MG63 (cell line): Measurements from ENCODE around the gene CARMIL1. TPM values are rescaled to one million over a fixed set of nuclear protein-coding genes. Genes with fewer than 3 reads are reported as not detected.
"Not testable (repeated sequence)": the region's sequence is repeated elsewhere in the genome, so short reads cannot be mapped to it uniquely, and the experiment has no call there.

ENCODE experiments used
- DNase-seq: peaks from one replicate; pipeline ENCODE4 v3.0.0-alpha.2; 2020
- H3K27me3 ChIP-seq: fragments of 250-450 bp; sonication (Bioruptor Pico); 2 replicates; pipeline ENCODE4 v1.5.1; 2020; ENCODE audit warnings: mild to moderate bottlenecking, moderate library complexity
- H3K36me3 ChIP-seq: fragments of 250-450 bp; sonication (Bioruptor Pico); 2 replicates; pipeline ENCODE4 v1.5.1; 2020; ENCODE audit warnings: mild to moderate bottlenecking, moderate library complexity
- H3K4me3 ChIP-seq: fragments of 250-450 bp; sonication (Bioruptor Pico); 2 replicates; pipeline ENCODE4 v1.5.1; 2020; ENCODE audit warnings: mild to moderate bottlenecking, moderate library complexity
- H3K9me3 ChIP-seq: fragments of 250-450 bp; sonication (Bioruptor Pico); 2 replicates; pipeline ENCODE4 v1.5.1; 2020; ENCODE audit warnings: mild to moderate bottlenecking, moderate library complexity
- total RNA-seq: library from RNA; depleted of rRNA; stranded (reverse); fragments of >200 nt; shearing (Covaris generic); gene quantifications from 2 replicates; pipeline ENCODE4 v1.2.3, GENCODE V29; 2014; ENCODE audit warnings: low replicate concordance

Gene CARMIL1
- total RNA-seq, 1 experiment from 2014 or later = 3.4 TPM

DNA sequence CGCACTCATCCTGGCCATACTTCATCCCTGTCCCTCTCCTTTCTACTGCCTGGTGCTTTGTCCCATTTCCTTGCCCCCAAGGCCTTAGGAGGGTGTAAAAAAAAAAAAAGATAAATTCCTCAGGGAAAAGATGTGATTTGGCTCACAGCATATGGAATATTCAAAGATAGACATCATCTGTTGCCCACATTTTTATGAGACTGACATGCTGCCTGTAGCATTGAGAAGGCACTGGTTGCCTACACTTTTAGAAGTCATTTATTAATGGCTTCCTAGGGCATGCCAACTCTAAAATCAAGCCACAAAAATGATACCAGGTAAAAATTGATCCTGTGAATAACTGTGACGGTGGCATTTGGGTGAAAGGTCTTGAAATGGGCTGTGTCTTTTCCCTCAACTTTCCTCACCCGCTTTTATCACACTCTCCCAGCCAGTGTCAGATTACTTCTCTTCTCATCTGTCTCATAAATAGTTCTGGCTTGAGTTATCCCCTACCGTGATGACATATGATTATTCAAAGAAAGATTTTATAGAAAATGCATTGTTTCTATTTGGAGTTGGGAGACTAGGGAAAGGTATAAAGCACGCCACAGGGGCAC is 139.4 kb downstream of the CARMIL1 start:
- H3K36me3 ChIP-seq = no peaks in the 10 kb centered on the region
- H3K9me3 ChIP-seq = no peaks in the 10 kb centered on the region
- DNase-seq = no peak
- no peaks in the 10 kb centered on the region for H3K27me3 ChIP-seq
- no peak overlapping the region for H3K4me3 ChIP-seq

DNA sequence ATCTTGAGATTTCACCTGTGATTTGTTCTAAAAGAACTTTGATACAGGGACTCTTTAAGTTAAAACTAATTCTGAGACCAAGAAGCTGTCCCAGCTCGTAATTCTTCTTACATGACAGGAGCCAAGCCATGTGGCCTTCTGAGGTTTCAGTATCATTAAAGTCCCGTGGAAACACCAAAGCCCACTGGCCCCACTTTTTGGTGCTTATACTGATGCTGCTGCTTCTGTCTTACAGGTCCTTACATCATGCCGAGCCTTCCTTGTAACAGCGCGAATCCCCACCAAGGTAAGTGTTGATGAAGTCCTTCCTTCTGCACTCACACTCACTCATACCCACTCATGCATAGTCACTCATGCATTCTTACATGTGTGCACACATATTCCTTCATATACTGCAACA is 140.7 kb downstream of the CARMIL1 start:
- no peaks in the 10 kb centered on the region for H3K27me3 ChIP-seq
- H3K9me3 ChIP-seq = no peaks in the 10 kb centered on the region
- no peak overlapping the region for H3K4me3 ChIP-seq
- no peaks in the 10 kb centered on the region for H3K36me3 ChIP-seq
- DNase-seq = no peak

DNA sequence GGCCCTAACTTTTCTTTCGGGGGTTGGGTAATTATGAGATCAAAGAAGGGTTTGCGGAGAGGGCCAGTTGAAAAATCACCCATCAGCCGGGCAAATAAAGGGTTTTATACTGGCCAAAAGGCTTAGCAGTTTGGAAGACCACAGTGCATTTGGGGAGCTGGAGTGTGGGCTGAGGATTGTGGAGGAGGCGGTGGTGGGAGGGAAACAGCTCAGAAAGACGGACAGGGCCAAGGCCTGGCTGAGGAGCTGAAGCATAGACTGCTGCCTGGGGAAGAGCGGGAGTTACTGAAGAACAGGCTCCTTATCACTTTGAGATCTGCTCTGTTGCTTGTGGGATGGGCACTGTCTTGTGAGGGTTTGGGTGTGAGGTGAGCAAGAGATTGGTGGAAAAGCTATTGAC is 144.2 kb downstream of the CARMIL1 start:
- Histone ChIP-seq H3K9me3 (no peaks in the 10 kb centered on the region), H3K27me3 (no peaks in the 10 kb centered on the region), H3K4me3 (no peak overlapping the region), H3K36me3 (no peaks in the 10 kb centered on the region)
- no peak for DNase-seq

DNA sequence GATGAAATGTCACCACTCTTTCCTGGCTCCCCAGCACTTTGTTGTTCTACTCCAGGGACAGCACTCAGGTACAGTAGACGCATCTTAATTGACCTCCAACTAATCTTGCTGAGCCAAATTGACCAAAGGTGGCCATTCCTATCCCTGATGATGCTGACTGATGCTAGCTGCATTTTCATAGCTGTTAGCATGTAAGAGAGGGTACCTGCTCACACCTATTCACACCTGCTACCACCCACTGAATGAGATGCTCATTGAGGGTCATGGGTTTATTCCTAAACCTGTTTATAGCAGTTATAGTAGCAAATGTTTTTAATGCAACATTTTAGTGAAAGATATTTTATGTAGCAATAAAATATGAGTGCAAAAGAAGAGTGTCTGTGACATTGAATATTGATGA is 145.1 kb downstream of the CARMIL1 start:
- Histone ChIP-seq H3K27me3 (no peaks in the 10 kb centered on the region), H3K4me3 (no peak overlapping the region), H3K36me3 (no peaks in the 10 kb centered on the region), H3K9me3 (no peaks in the 10 kb centered on the region)
- DNase-seq = no peak

DNA sequence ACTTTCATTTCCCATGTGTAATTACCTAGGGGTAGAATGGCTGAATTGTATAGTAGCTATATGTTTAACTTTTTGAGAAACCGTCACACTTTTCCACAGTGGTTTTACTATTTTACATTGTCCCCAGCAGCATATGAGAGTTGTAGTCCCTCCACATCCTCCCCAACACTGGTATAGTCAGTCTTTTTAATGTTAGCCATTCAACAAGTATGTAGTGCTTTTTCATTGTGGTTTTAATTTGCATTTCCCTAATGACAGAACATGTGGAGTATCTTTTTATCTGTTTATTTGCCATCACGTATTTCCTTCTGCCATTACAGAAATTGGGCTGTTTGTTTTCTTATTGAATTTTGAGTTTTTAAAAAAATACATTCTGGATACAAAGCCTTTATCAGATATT is 148.4 kb downstream of the CARMIL1 start:
- Histone ChIP-seq H3K27me3 (no peaks in the 10 kb centered on the region), H3K36me3 (no peaks in the 10 kb centered on the region), H3K9me3 (no peaks in the 10 kb centered on the region), H3K4me3 (no peak overlapping the region)
- no peak for DNase-seq

- H3K9me3 ChIP-seq = no peaks in the 10 kb centered on the region
These were observed 149.7 kb downstream of the CARMIL1 start for GRCh38 chr6:25428758-25429317.

DNA sequence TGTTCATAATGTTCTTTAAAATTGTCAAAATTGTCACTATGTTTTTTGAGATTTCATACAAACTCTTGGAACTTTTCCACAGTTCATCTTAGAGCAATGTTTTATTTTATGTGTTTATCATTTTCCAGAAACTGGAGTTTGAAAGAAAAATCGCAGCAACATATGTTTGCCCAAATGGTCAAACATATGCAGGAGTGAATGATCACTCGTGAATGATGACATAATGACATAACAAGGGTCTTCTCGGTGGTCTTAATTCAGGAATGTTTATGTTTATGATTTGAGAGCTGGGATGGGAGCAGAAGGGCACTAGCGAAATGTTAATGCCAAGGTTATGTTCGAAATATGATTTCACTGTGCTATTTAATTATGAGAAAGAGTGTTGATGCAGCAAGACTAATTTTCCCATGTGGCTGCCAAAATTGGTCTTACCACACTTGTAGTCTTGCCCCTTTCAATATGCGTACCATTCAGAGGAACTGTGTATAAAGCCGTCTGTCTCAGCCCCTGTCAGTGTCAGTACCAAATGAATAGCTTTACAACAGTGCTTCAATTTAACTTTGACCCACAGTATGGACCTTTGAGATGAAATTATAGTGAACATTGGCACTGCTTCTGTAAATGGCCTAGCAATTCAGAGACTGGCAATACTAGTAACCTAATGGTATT is 152.3 kb downstream of the CARMIL1 start:
- H3K36me3 ChIP-seq = no peaks in the 10 kb centered on the region
- DNase-seq = no peak
- H3K9me3 ChIP-seq = no peaks in the 10 kb centered on the region
- no peak overlapping the region for H3K4me3 ChIP-seq
- no peaks in the 10 kb centered on the region for H3K27me3 ChIP-seq

More at GRCh38 chr6:25428758-25429317, 149.7 kb downstream of the CARMIL1 start:
- Histone ChIP-seq H3K4me3 (no peak overlapping the region), H3K36me3 (no peaks in the 10 kb centered on the region), H3K27me3 (no peaks in the 10 kb centered on the region)
- DNase-seq = no peak

GRCh38 chr6:25431975-25432307 is 152.8 kb downstream of the CARMIL1 start:
- Histone ChIP-seq H3K4me3 (no peak overlapping the region), H3K27me3 (no peaks in the 10 kb centered on the region), H3K36me3 (no peaks in the 10 kb centered on the region), H3K9me3 (no peaks in the 10 kb centered on the region)
- DNase-seq = no peak

DNA sequence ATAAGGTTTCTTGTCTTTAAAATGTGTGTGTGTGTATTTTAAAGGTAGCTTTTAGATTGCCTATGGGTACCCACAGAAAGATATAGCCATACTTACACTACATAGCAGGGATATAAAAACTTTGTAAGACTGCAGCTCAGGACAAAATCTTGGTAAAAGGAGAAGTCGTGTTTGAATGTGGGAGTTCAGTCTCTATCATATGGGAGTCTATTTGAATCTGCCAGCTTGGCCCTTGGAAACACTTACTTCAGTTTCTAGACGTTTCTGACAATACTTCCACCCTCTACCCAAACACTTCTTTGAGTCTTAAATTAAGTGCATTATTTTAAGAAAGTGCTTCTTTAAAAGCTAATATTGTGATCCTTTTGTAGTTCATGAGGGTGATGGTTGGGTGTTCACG is 155.7 kb downstream of the CARMIL1 start:
- Histone ChIP-seq H3K27me3 (no peaks in the 10 kb centered on the region), H3K36me3 (no peaks in the 10 kb centered on the region), H3K9me3 (no peaks in the 10 kb centered on the region), H3K4me3 (no peak overlapping the region)
- DNase-seq = no peak

GRCh38 chr6:25435416-25435985 is 156.3 kb downstream of the CARMIL1 start:
- no peak overlapping the region for H3K4me3 ChIP-seq
- no peak for DNase-seq

GRCh38 chr6:25436760-25437159 is 157.6 kb downstream of the CARMIL1 start:
- Histone ChIP-seq H3K9me3 (no peaks in the 10 kb centered on the region), H3K36me3 (no peaks in the 10 kb centered on the region), H3K27me3 (no peaks in the 10 kb centered on the region), H3K4me3 (no peak overlapping the region)
- no peak for DNase-seq

More at GRCh38 chr6:25435416-25435985, 156.3 kb downstream of the CARMIL1 start:
- Histone ChIP-seq H3K9me3 (no peaks in the 10 kb centered on the region), H3K36me3 (no peaks in the 10 kb centered on the region), H3K27me3 (no peaks in the 10 kb centered on the region)

DNA sequence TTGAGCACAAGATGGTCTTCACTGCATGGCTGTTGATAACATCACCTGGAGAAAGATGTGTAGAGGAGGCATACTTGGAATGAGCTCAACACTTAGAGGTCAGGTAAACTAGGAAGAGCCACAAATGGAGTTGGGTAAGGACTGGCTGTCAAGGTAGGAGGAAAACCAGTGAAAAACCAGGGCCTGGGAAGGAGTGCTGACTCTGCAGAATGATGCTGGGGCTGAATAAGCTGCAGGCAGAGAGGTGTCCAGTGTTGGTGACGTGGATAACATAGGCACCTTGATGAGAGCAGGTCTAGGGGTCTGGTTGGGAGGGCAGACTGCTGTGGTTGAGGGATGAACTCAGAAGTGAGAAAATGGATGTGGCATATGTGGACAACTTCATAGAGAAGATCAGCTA is 160.2 kb downstream of the CARMIL1 start:
- DNase-seq = no peak
- no peak overlapping the region for H3K4me3 ChIP-seq
- no peaks in the 10 kb centered on the region for H3K36me3 ChIP-seq
- no peaks in the 10 kb centered on the region for H3K27me3 ChIP-seq
- H3K9me3 ChIP-seq = no peaks in the 10 kb centered on the region

DNA sequence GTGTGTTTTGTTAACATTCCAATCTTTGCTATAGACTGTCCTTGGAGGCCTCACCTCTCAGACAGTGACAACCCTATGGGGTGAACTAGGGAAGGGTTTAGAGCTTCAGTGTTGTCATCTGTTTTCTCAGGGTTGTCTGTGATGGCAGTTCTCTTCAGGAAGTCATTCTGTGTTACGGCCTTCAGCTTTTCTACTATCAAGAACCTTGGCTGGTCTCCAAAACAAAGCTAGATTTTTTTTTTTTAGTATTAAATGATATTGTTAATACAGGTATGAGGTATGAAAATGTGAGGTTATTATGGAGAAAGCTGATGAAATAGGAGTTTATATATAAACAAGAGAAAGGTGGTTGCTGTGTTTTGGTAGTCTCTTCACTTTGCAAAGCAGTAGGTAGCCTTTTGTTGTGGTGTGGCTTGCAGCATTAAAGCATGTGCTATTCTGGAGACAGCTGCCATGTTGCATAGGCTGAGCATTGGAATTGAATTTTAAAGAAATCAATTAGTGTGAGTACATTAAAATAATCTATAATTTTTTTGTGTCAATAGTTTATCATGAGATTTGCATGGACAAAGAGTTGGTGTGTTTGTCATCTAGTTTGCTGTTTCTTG is 162.6 kb downstream of the CARMIL1 start:
- H3K4me3 ChIP-seq = no peak overlapping the region
- H3K9me3 ChIP-seq = no peaks in the 10 kb centered on the region
- no peak for DNase-seq
- no peaks in the 10 kb centered on the region for H3K27me3 ChIP-seq
- no peaks in the 10 kb centered on the region for H3K36me3 ChIP-seq

DNA sequence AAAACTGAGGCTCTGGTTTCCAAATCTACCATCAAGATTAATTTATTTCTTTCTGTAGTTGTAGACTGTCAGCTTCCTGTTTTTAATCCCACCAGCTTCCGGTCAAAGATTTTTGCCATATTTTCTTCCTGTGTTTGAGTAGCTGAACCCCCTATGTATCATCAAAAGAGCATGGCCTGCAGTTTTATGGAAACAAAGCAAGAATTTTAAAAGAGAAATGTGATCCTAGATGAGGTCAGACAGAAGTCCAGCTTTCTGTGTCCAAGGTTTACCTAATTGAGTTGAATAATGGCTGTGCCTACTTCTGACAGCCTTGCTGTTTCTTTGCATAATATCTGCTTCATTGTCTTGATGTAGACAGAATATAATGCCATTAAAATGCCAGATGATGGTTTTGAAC is 163.7 kb downstream of the CARMIL1 start:
- Histone ChIP-seq H3K27me3 (no peaks in the 10 kb centered on the region), H3K9me3 (no peaks in the 10 kb centered on the region), H3K4me3 (no peak overlapping the region), H3K36me3 (no peaks in the 10 kb centered on the region)
- DNase-seq = no peak

DNA sequence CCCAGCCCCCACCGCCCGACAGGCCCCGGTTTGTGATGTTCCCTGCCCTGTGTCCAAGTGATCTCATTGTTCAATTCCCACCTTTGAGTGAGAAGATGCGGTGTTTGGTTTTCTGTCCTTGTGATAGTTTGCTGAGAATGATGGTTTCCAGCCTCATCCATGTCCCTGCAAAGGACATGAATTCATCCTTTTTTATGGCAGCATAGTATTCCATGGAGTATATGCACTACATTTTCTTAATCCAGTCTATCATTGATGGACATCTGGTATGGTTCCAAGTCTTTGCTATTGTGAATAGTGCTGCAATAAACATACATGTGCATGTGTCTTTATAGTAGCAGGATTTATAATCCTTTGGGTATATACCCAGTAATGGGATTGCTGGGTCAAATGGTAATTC is 165.3 kb downstream of the CARMIL1 start:
- not testable (repeated sequence) for H3K36me3 ChIP-seq, H3K4me3 ChIP-seq, DNase-seq, H3K9me3 ChIP-seq, H3K27me3 ChIP-seq

DNA sequence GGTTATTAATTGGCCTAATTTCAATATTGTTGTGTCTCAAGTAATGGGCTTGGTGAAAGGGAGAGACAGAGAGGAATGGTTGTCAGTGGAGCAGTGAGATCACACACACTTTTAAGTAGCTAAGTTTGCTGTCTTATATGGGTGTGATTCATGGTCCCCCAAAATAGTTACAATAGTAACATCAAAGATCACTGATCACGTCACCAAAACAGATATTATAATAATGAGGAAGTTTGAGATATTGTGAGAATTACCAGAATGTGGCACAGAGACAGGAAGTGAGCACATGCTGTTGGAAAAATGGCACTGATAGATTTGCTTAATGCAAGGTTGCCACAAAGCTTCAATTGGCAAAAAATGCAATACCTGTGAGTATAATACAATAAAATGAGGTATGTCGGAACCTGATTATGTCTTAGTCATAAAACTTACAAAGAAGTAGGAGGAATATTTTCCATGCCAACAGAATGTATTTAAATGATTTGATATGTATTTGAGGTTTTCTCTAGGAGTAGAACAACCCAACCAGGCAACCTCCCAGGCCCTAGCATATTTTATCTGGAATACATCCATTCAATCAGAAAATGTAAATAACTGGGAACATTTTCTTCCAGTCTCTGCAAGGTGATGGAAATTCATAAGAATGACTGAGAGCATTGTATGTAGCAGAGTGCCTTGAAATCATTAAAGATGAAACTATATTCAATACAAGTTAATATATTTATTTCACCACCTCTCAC is 167.8 kb downstream of the CARMIL1 start:
- Histone ChIP-seq H3K4me3 (no peak overlapping the region), H3K9me3 (no peaks in the 10 kb centered on the region), H3K36me3 (no peaks in the 10 kb centered on the region), H3K27me3 (no peaks in the 10 kb centered on the region)
- no peak for DNase-seq

DNA sequence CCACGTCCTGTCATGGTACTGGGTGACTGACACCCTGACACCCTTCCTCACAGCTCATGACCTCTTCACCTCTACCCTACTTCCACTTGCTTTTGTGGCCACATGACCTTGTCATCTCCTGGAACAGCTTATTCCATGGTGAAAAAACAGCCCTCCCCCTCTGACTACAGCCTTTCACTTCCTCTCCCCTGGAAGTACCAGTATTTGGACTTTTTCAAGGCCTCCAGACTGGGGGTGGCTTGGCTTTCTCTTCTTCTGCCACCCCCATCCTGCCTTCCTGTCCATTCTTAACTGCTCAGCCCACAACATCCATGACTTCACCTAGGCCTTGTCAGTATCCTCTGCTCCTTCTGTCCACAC is 168.4 kb downstream of the CARMIL1 start:
- DNase-seq = no peak
- H3K4me3 ChIP-seq = no peak overlapping the region
- H3K27me3 ChIP-seq = no peaks in the 10 kb centered on the region
- no peaks in the 10 kb centered on the region for H3K36me3 ChIP-seq
- H3K9me3 ChIP-seq = no peaks in the 10 kb centered on the region
